Suprapubic skin (tissue), 4 donors: ENCODE data around the gene DIP2C. TPM values are rescaled to one million over a fixed set of nuclear protein-coding genes. Genes with fewer than 3 reads are reported as not detected.

Source experiments
- DNase-seq, 2 donors: peaks; one replicate each; pipeline ENCODE4 v3.0.0-alpha.2; 2019; ENCODE audit warnings: low spot score in 2 of 2
- H3K27ac ChIP-seq: fragments of 200-600 bp; sonication (generic); one replicate; pipeline ENCODE4 v1.5.1; 2019
- H3K27me3 ChIP-seq: fragments of 200-600 bp; sonication (generic); one replicate; pipeline ENCODE4 v1.5.1; 2019
- H3K36me3 ChIP-seq: fragments of 200-600 bp; sonication (generic); one replicate; pipeline ENCODE4 v1.5.1; 2019
- H3K4me1 ChIP-seq: fragments of 200-600 bp; sonication (generic); one replicate; pipeline ENCODE4 v1.5.1; 2019
- H3K4me3 ChIP-seq: fragments of 200-600 bp; sonication (generic); one replicate; pipeline ENCODE4 v1.5.1; 2019; ENCODE audit warnings: mild to moderate bottlenecking
- H3K9me3 ChIP-seq: fragments of 200-600 bp; sonication (generic); one replicate; pipeline ENCODE4 v1.5.1; 2019
- EP300 ChIP-seq: sonication (generic); formaldehyde crosslinking; IDR thresholded peaks from one replicate; pipeline ENCODE4 v1.6.1; 2017; ENCODE audit warnings: antibody characterized with exemption
- POLR2A ChIP-seq, 2 donors: fragments of 450-650 bp; IDR thresholded peaks; one replicate each; pipeline ENCODE4 v1.6.1; 2017; ENCODE audit warnings: antibody characterized with exemption in 2 of 2, mild to moderate bottlenecking in 2 of 2, moderate library complexity in 2 of 2
- POLR2AphosphoS5 ChIP-seq, 3 donors: sonication (generic); formaldehyde crosslinking; IDR thresholded peaks; one replicate each; pipeline ENCODE4 v1.6.1; 2017; ENCODE audit warnings: antibody characterized with exemption in 3 of 3
- WGBS: methylation state at CpG from one replicate; pipeline ENCODE4 v1.1.5; 2018; 5-methylcytosine and 5-hydroxymethylcytosine counted together
- total RNA-seq, 4 donors: library from RNA; depleted of rRNA; stranded (reverse); fragments of >200 nt; gene quantifications; one replicate each; pipeline ENCODE4 v1.1.0, GENCODE V29; 2016
- TF ChIP-seq, protein P1 (sequence below), 2 donors: fragments of 200-600 bp in 1 of 2; fragments of 450-650 bp in 1 of 2; sonication (generic) in 1 of 2; IDR thresholded peaks; one replicate each; pipeline ENCODE4 v1.5.1; 2016 to 2019; ENCODE audit warnings: antibody characterized with exemption in 2 of 2, mild to moderate bottlenecking in 1 of 2, moderate library complexity in 1 of 2

DIP2C gene
- total RNA-seq, 4 donors from 2014 or later, result 6.7 to 23.3 (median 14.7) TPM

DNA sequence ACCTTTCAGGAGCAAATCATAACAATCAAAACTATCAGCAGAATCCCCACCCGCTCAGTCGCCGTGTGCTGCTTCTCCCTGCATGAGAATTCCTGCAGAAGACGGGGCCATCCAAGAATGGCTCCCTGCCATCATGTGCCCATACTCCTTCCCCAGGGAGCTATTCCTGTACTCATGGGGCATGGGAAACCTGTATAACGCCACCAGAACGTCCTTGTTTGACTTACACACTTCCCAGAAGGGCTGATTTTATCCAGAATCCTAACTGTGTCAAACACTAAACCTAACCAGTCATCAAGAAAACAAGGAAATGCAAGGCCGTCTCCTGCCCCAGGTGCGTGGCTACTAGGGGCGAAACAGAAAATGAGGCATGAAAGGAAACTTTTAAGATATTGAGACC is 16.0 kb downstream of the DIP2C start:
- Histone ChIP-seq H3K27ac (no peak overlapping the region), H3K4me1 (no peaks in the 10 kb centered on the region), H3K9me3 (no peaks in the 10 kb centered on the region), H3K4me3 (no peak overlapping the region), H3K27me3 (no peaks in the 10 kb centered on the region), H3K36me3 (no peaks in the 10 kb centered on the region)
- 83% methylated on average over 9 of the region's 9 CpGs for WGBS
- TF ChIP-seq EP300 (no peak), POLR2AphosphoS5 (IDR thresholded peaks at IDR 0.05) (no peak), POLR2A (IDR thresholded peaks at IDR 0.05) (no peak)
- TF ChIP-seq, protein P1, sequence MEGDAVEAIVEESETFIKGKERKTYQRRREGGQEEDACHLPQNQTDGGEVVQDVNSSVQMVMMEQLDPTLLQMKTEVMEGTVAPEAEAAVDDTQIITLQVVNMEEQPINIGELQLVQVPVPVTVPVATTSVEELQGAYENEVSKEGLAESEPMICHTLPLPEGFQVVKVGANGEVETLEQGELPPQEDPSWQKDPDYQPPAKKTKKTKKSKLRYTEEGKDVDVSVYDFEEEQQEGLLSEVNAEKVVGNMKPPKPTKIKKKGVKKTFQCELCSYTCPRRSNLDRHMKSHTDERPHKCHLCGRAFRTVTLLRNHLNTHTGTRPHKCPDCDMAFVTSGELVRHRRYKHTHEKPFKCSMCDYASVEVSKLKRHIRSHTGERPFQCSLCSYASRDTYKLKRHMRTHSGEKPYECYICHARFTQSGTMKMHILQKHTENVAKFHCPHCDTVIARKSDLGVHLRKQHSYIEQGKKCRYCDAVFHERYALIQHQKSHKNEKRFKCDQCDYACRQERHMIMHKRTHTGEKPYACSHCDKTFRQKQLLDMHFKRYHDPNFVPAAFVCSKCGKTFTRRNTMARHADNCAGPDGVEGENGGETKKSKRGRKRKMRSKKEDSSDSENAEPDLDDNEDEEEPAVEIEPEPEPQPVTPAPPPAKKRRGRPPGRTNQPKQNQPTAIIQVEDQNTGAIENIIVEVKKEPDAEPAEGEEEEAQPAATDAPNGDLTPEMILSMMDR (IDR thresholded peaks at IDR 0.05), result no peak
- no peak for DNase-seq

DNA sequence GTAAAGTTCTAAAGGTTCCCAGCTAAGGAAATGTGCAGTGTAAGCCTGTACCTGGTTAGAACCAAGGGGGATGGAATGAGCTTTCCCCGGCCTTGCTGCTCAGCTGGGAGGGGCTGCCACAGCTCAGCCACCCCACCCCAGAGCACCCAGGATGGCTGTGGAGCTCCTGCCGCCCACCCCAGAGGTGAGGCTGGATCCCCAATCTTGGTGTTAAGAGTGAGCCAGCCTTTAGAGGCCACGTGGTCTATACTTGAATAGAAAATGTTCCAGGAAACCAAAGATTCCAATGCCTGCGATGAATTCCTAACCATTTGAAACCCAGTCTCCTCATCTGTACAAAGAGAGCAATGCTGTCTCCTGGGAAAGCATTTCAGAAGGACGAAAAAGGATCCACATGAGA is 16.5 kb downstream of the DIP2C start:
- Histone ChIP-seq H3K9me3 (no peaks in the 10 kb centered on the region), H3K4me1 (no peaks in the 10 kb centered on the region), H3K27ac (no peak overlapping the region), H3K4me3 (no peak overlapping the region), H3K27me3 (no peaks in the 10 kb centered on the region), H3K36me3 (no peaks in the 10 kb centered on the region)
- WGBS, result 70% methylated on average over 4 of the region's 5 CpGs
- TF ChIP-seq, protein P1 (IDR thresholded peaks at IDR 0.05), result no peak
- TF ChIP-seq POLR2AphosphoS5 (IDR thresholded peaks at IDR 0.05) (no peak), POLR2A (IDR thresholded peaks at IDR 0.05) (no peak), EP300 (no peak)
- no peak for DNase-seq

DNA sequence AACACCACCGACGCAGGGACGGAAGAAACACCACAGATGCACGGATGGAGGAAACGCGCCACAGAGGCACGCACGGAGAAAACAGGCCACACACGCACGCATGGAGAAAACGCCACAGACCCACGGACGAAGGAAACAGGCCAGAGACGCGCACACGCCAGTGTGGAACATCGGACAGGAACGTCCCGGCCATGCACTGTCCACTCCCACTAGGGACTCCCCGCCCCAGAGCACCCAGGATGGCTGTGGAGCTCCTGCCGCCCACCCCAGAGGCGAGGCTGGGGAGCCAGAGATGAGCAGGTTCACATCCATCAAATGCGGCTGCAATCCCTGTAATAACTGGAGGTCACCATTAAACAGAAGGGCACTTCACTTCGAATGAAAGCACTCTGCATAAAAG is 17.3 kb downstream of the DIP2C start:
- Histone ChIP-seq H3K27ac (no peak overlapping the region), H3K4me1 (no peaks in the 10 kb centered on the region), H3K27me3 (no peaks in the 10 kb centered on the region), H3K9me3 (no peaks in the 10 kb centered on the region), H3K36me3 (no peaks in the 10 kb centered on the region), H3K4me3 (no peak overlapping the region)
- no peak for DNase-seq
- WGBS, result 96% methylated on average over 24 of the region's 24 CpGs
- TF ChIP-seq, protein P1 (IDR thresholded peaks at IDR 0.05), result no peak
- TF ChIP-seq EP300, result no peak

DNA sequence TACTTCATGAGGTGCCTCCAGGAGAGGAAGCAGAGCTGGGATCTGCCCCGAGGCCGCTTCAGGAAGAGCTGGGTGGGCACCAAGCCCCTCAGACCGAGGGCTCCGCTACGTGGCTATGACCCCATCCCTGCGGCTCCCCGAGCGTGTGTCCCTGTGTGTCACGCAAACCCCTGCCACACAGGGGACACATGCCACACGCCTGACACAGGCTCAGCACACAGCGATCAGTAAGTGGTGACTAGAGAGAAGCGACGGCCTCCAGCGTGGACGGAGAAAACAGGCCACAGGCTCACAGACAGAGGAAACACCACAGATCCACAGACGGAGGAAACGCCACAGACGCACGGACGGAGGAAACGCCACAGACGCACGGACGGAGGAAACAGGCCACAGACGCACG is 18.5 kb downstream of the DIP2C start:
- Histone ChIP-seq H3K36me3 (no peaks in the 10 kb centered on the region), H3K4me1 (no peaks in the 10 kb centered on the region), H3K9me3 (no peaks in the 10 kb centered on the region), H3K27me3 (no peaks in the 10 kb centered on the region), H3K27ac (no peak overlapping the region), H3K4me3 (no peak overlapping the region)
- TF ChIP-seq EP300 (no peak), POLR2AphosphoS5 (IDR thresholded peaks at IDR 0.05) (no peak), POLR2A (IDR thresholded peaks at IDR 0.05) (no peak)
- TF ChIP-seq, protein P1 (IDR thresholded peaks at IDR 0.05), result no peak
- WGBS, result 90% methylated on average over 26 of the region's 26 CpGs
- no peak for DNase-seq

DNA sequence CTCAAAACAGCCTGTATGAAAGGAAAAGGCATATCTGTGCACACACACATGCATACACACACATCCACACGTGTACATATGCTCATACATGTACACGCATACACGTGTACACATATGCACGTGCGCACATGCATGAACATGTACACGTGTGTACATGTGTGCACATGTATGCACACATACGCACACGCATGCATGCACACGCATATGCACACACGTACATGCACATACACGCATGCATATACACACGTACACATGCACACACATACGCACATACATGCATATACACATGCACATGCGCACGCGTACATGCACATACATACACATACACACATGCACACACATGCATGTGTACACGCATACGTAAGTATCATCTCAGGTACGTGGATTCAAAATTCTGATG is 19.4 kb downstream of the DIP2C start:
- Histone ChIP-seq H3K36me3 (no peaks in the 10 kb centered on the region), H3K4me1 (no peaks in the 10 kb centered on the region), H3K27ac (no peak overlapping the region), H3K27me3 (no peaks in the 10 kb centered on the region), H3K9me3 (no peaks in the 10 kb centered on the region), H3K4me3 (no peak overlapping the region)
- TF ChIP-seq POLR2AphosphoS5 (IDR thresholded peaks at IDR 0.05) (no peak), EP300 (no peak), POLR2A (IDR thresholded peaks at IDR 0.05) (no peak)
- TF ChIP-seq, protein P1 (IDR thresholded peaks at IDR 0.05), result no peak
- WGBS, result 89% methylated on average over 19 of the region's 19 CpGs
- DNase-seq, result no peak
